ENCODE measurements around the gene ARHGAP6. TPM values are rescaled to one million over a fixed set of nuclear protein-coding genes. Genes with fewer than 3 reads are reported as not detected.

The ARHGAP6 gene
- total and polyA plus RNA-seq, 9 of the 15 experiments (the other 6 are each of a cell fraction or from before 2014, with no cell fraction given), result 12.5 to 63.6 (median 41.8) TPM

- intact Hi-C loops (cut with micrococcal nuclease), result no loop called here
Observed at GRCh38 chrX:11210415-11210801, 455.3 kb downstream of the ARHGAP6 start.

More at GRCh38 chrX:11210415-11210801, 455.3 kb downstream of the ARHGAP6 start:
- Histone ChIP-seq H3K9me3 (replicated peaks; ENCODE audit: control insufficient read depth, insufficient read depth, low read depth, low read length) (no peaks in the 10 kb centered on the region), H2AFZ (ENCODE audit: low read depth, low read length) (no peak overlapping the region), H3K79me2 (ENCODE audit: control insufficient read depth, insufficient read depth, low read length) (peaks cover 5% of the 10 kb centered on the region; the same call in 1 of the 3 replicates), H3K4me3 (no peak overlapping the region), H3K9ac (ENCODE audit: insufficient read depth in 1 of 2, low read depth in 2 of 2, low read length in 2 of 2) (no peak overlapping the region), H3K27ac (ENCODE audit: extremely low read depth, low read depth, low read length) (peak overlapping the region; percentile 51; the same call in 1 of the 3 replicates), H4K20me1 (replicated peaks; ENCODE audit: control insufficient read depth, insufficient read depth, low read length) (no peaks in the 10 kb centered on the region), H3K27me3 (ENCODE audit: control insufficient read depth in 2 of 2, insufficient read depth in 2 of 2, low read length in 2 of 2) (no peaks in the 10 kb centered on the region), H3K4me2 (ENCODE audit: insufficient read depth, low read length) (no peak overlapping the region), H3K4me1 (replicated peaks in 1 of 2; ENCODE audit: control insufficient read depth in 2 of 2, insufficient read depth in 2 of 2, low read length in 2 of 2) (peaks cover 4 to 11% of the 10 kb centered on the region in 2 experiments), H3K9me1 (ENCODE audit: control insufficient read depth, insufficient read depth, low read length) (no peaks in the 10 kb centered on the region), H3K36me3 (ENCODE audit: control insufficient read depth, insufficient read depth, low read length) (peaks cover 11% of the 10 kb centered on the region; the same call in 2 of the 3 replicates)
- 65% methylated on average over 4 of the region's 4 CpGs for WGBS (ENCODE audit: insufficient coverage, low coverage, missing lambda C conversion rate)
- POLR2A ChIA-PET, result no interaction called here
- DNase-seq (ENCODE audit: extremely low read depth in 1 of 4, low spot score in 3 of 4), result no peak
- no peak for FAIRE-seq
- CTCF ChIA-PET (ENCODE audit: low intra/inter-chr PET ratio), result no interaction called here
- ATAC-seq, result no peak
- in situ Hi-C loops (cut with MboI), result no loop called here
- BruUV-seq (replicated peaks), result no TSS peak
- no peak for TF ChIP-seq ETV6 (IDR thresholded peaks at IDR 0.05; ENCODE audit: borderline replicate concordance in 1 of 2, low read depth in 2 of 2, low read length in 1 of 2)
- TF ChIP-seq ETV6 (CRISPR knock-in tag; IDR thresholded peaks at IDR 0.05; ENCODE audit: borderline replicate concordance), result no peak
- no peak for TF ChIP-seq ATF1 (CRISPR knock-in tag; IDR thresholded peaks at IDR 0.05)
- TF ChIP-seq ATF1 (tag; IDR thresholded peaks at IDR 0.05), result no peak
- no peak for TF ChIP-seq ZNF280A (IDR thresholded peaks at IDR 0.05; ENCODE audit: low read depth, partially characterized antibody)
- no peak for TF ChIP-seq OTX1 (CRISPR knock-in tag; IDR thresholded peaks at IDR 0.05)
